ENCODE data around the gene TUG1.

Gene TUG1

GRCh38 chr22:30968924-30969531, at the start of gene TUG1:
TSS of gene TUG1 (plus strand) at chr22:30969265.
- peak; percentile 99 for DNase-seq (ENCODE audit: low spot score)
- peak within 1 kb of the TSS; percentile 96 to 97 for H3K27ac ChIP-seq
- H3K4me3 ChIP-seq = peak within 1 kb of the TSS; percentile 91
- no peak for TF ChIP-seq CTCF (IDR thresholded peaks at IDR 0.05)

- no peak for TF ChIP-seq CTCF (IDR thresholded peaks at IDR 0.05)
- no peak overlapping the region for H3K4me3 ChIP-seq
- no peak for DNase-seq (ENCODE audit: low spot score)
- H3K27ac ChIP-seq = no peak overlapping the region
These were observed 49.1 kb upstream of the TUG1 start for GRCh38 chr22:30919973-30920372.

GRCh38 chr22:30920407-30920806, 48.7 kb upstream of the TUG1 start:
- Histone ChIP-seq H3K27ac (no peak overlapping the region), H3K4me3 (no peak overlapping the region)
- DNase-seq (ENCODE audit: low spot score) = no peak
- TF ChIP-seq CTCF (IDR thresholded peaks at IDR 0.05) = peak; percentile 52

- no peak for TF ChIP-seq CTCF (IDR thresholded peaks at IDR 0.05)
- no peak for DNase-seq (ENCODE audit: low spot score)
- peak overlapping the region; percentile 39 for H3K4me3 ChIP-seq
- H3K27ac ChIP-seq = no peak overlapping the region
These were observed 48.0 kb upstream of the TUG1 start for GRCh38 chr22:30921108-30921507.

GRCh38 chr22:30922151-30922611, 46.9 kb upstream of the TUG1 start:
- Histone ChIP-seq H3K4me3 (peak overlapping the region; percentile 39), H3K27ac (no peak overlapping the region)
- no peak for TF ChIP-seq CTCF (IDR thresholded peaks at IDR 0.05)
- DNase-seq (ENCODE audit: low spot score) = no peak

- DNase-seq (ENCODE audit: low spot score) = no peak
- TF ChIP-seq CTCF (IDR thresholded peaks at IDR 0.05) = no peak
- H3K27ac ChIP-seq = no peak overlapping the region
These were observed 45.7 kb upstream of the TUG1 start for GRCh38 chr22:30923168-30923900.

GRCh38 chr22:30925667-30926066, 43.4 kb upstream of the TUG1 start:
- no peak overlapping the region for H3K27ac ChIP-seq
- no peak overlapping the region for H3K4me3 ChIP-seq
- DNase-seq (ENCODE audit: low spot score) = no peak
- no peak for TF ChIP-seq CTCF (IDR thresholded peaks at IDR 0.05)

More at GRCh38 chr22:30923168-30923900, 45.7 kb upstream of the TUG1 start:
- no peak overlapping the region for H3K4me3 ChIP-seq
